H1 (cell line): Measurements from ENCODE around the gene EPHA2. TPM values are rescaled to one million over a fixed set of nuclear protein-coding genes. Genes with fewer than 3 reads are reported as not detected.

Source experiments
- GABPA ChIP-seq: IDR thresholded peaks from 2 replicates; pipeline ENCODE4 v1.6.1; 2011; ENCODE audit warnings: mild to moderate bottlenecking, low read length, moderate library complexity, borderline replicate concordance; ENCODE audit not compliant: insufficient read depth
- GTF2F1 ChIP-seq: IDR thresholded peaks from 2 replicates; pipeline ENCODE4 v1.6.1; 2012; ENCODE audit warnings: low read depth, low read length, improper control_type of control experiment, borderline replicate concordance
- PHF8 ChIP-seq: fragments of 200-600 bp; sonication (generic); conservative IDR thresholded peaks from 2 replicates; pipeline ENCODE4 v1.7.1; 2012; ENCODE audit warnings: low read depth, mild to moderate bottlenecking, inconsistent platforms, low read length, moderate library complexity
- ZNF274 ChIP-seq: IDR thresholded peaks from 2 replicates; pipeline ENCODE4 v1.7.0; 2012; ENCODE audit warnings: low read length, borderline replicate concordance; ENCODE audit errors: extremely low read depth
- polyA plus RNA-seq, 7 experiments: library from polyadenylated mRNA; depleted of rRNA in 3 of 7; stranded (reverse) in 5 of 7; unstranded in 2 of 7; fragments of >200 nt in 5 of 7; fragments of 200-250 nt in 2 of 7; gene quantifications; 1 replicate in 5 of 7; 2 replicates in 1 of 7; 4 replicates in 1 of 7; pipeline versions ENCODE4 v1.2.1 to v1.2.3, GENCODE V29; 2011 to 2013; ENCODE audit warnings: missing spikeins in 2 of 7, mixed read lengths in 2 of 7
- total RNA-seq: library from RNA; stranded (reverse); fragmentation: NEBNext Ultra II Directional; extraction: Animal tissue kit (Norgen Biotek cat#: 25700); gene quantifications from 2 replicates; pipeline ENCODE4 v1.2.1, GENCODE V29; 2021

EPHA2 gene
- total and polyA plus RNA-seq, 2 of the 8 experiments (the other 6 are each of a cell fraction or from before 2014, with no cell fraction given), result 26.8 to 33.6 TPM

DNA sequence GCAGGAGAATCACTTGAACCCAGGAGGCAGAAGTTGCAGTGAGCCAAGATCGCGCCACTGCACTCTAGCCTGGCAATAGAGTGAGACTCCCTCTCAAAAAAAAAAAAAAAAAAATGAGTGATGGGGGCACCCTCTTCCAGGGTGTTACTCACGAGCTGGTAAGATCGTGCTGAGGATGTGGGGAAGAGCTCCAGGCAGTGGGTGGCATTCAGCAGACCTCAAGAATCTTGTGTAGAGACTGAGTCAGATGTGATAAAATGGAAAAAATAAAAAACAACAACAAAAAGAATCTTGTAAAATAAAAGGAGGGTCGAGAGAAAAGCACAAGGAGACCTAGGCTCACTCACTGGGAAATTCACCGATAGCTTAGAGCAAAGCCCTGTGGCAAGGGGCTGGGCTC lies 38.5 kb downstream of the EPHA2 start (continued):
- TF ChIP-seq GABPA, result no peak
- no peak for TF ChIP-seq GTF2F1
- no peak for TF ChIP-seq PHF8
- TF ChIP-seq ZNF274, result no peak
